GM12878 (cell line): ENCODE results near the gene GPR68. TPM values are rescaled to one million over a fixed set of nuclear protein-coding genes. Genes with fewer than 3 reads are reported as not detected.

ENCODE experiments used
- SMC3 ChIP-seq: IDR thresholded peaks from 2 replicates; pipeline ENCODE4 v1.6.1; 2011; ENCODE audit warnings: low read length, improper control_type of control experiment, borderline replicate concordance
- ZBTB11 ChIP-seq: fragments of 450-650 bp; formaldehyde crosslinking; IDR thresholded peaks from 2 replicates; pipeline ENCODE4 v1.5.0; 2022; ENCODE audit warnings: mild to moderate bottlenecking, missing genetic modification characterization
- polyA plus RNA-seq, 11 experiments: library from polyadenylated mRNA; depleted of rRNA in 4 of 11; unstranded in 6 of 11; stranded (reverse) in 5 of 11; fragments of >200 nt; fragmentation: Nextera tagmentation in 4 of 11; fragmentation: Illumina TruSeq in 1 of 11; extraction: Ambion mirVana in 4 of 11; extraction: Trizol in 1 of 11; gene quantifications; 1 replicate in 1 of 11; 2 replicates in 10 of 11; pipeline versions ENCODE4 v1.2.1 to v1.2.3, GENCODE V29; 2011 to 2016; ENCODE audit warnings: inconsistent platforms in 2 of 11, missing spikeins in 2 of 11, low read depth in 1 of 11
- total RNA-seq, 4 experiments: library from RNA; depleted of rRNA in 3 of 4; stranded (reverse); fragments of >200 nt in 3 of 4; fragmentation: Illumina TruSeq in 1 of 4; extraction: Trizol in 1 of 4; gene quantifications; 2 replicates each; pipeline versions ENCODE4 v1.2.1 to v1.2.3, GENCODE V29; 2013 to 2021
- TF ChIP-seq, protein P1 (sequence below): fragments of 150-350 bp; IDR thresholded peaks from 2 replicates; pipeline ENCODE4 v1.6.1; 2016; ENCODE audit warnings: low read depth, low read length
- TF ChIP-seq, protein P2 (sequence below): IDR thresholded peaks from 2 replicates; pipeline ENCODE4 v1.6.1; 2011; ENCODE audit warnings: borderline replicate concordance, low read depth, mild to moderate bottlenecking, moderate library complexity, low read length; ENCODE audit not compliant: insufficient read depth, poor library complexity, severe bottlenecking

The GPR68 gene
- total and polyA plus RNA-seq, 10 of the 15 experiments (the other 5 are each of a cell fraction or from before 2014, with no cell fraction given) = 0.06 to 3.4 (median 1.8) TPM

DNA sequence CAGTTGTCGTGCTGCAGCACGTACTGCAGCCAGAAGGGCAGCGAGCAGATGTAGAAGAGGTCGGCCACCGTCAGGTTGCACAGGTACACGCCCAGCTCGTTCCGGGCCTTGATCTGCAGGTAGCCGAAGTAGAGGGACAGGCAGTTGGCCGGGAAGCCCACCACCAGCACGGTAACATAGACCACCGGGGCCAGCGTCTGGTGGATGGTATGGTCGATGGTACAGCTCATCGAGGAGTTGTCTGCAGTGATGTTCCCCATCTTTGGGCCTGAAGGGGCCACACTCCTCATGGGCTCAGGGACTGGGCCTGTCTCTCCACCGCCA is 9.8 kb downstream of the GPR68 start (continued):
- TF ChIP-seq, protein P1, sequence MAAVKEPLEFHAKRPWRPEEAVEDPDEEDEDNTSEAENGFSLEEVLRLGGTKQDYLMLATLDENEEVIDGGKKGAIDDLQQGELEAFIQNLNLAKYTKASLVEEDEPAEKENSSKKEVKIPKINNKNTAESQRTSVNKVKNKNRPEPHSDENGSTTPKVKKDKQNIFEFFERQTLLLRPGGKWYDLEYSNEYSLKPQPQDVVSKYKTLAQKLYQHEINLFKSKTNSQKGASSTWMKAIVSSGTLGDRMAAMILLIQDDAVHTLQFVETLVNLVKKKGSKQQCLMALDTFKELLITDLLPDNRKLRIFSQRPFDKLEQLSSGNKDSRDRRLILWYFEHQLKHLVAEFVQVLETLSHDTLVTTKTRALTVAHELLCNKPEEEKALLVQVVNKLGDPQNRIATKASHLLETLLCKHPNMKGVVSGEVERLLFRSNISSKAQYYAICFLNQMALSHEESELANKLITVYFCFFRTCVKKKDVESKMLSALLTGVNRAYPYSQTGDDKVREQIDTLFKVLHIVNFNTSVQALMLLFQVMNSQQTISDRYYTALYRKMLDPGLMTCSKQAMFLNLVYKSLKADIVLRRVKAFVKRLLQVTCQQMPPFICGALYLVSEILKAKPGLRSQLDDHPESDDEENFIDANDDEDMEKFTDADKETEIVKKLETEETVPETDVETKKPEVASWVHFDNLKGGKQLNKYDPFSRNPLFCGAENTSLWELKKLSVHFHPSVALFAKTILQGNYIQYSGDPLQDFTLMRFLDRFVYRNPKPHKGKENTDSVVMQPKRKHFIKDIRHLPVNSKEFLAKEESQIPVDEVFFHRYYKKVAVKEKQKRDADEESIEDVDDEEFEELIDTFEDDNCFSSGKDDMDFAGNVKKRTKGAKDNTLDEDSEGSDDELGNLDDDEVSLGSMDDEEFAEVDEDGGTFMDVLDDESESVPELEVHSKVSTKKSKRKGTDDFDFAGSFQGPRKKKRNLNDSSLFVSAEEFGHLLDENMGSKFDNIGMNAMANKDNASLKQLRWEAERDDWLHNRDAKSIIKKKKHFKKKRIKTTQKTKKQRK = no peak
- TF ChIP-seq SMC3 (no peak), ZBTB11 (CRISPR knock-in tag) (no peak)
- TF ChIP-seq, protein P2, sequence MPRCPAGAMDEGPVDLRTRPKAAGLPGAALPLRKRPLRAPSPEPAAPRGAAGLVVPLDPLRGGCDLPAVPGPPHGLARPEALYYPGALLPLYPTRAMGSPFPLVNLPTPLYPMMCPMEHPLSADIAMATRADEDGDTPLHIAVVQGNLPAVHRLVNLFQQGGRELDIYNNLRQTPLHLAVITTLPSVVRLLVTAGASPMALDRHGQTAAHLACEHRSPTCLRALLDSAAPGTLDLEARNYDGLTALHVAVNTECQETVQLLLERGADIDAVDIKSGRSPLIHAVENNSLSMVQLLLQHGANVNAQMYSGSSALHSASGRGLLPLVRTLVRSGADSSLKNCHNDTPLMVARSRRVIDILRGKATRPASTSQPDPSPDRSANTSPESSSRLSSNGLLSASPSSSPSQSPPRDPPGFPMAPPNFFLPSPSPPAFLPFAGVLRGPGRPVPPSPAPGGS = no peak
